ENCODE results near the gene GPD2.

- no peak for TF ChIP-seq POLR2A (IDR thresholded peaks at IDR 0.05)
- TF ChIP-seq, protein P1, sequence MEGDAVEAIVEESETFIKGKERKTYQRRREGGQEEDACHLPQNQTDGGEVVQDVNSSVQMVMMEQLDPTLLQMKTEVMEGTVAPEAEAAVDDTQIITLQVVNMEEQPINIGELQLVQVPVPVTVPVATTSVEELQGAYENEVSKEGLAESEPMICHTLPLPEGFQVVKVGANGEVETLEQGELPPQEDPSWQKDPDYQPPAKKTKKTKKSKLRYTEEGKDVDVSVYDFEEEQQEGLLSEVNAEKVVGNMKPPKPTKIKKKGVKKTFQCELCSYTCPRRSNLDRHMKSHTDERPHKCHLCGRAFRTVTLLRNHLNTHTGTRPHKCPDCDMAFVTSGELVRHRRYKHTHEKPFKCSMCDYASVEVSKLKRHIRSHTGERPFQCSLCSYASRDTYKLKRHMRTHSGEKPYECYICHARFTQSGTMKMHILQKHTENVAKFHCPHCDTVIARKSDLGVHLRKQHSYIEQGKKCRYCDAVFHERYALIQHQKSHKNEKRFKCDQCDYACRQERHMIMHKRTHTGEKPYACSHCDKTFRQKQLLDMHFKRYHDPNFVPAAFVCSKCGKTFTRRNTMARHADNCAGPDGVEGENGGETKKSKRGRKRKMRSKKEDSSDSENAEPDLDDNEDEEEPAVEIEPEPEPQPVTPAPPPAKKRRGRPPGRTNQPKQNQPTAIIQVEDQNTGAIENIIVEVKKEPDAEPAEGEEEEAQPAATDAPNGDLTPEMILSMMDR (IDR thresholded peaks at IDR 0.05) = no peak
Observed at GRCh38 chr2:156411835-156412234, 24.3 kb upstream of the GPD2 start.
